H1 (cell line): Measurements from ENCODE around the gene CGRRF1. TPM values are rescaled to one million over a fixed set of nuclear protein-coding genes. Genes with fewer than 3 reads are reported as not detected.

Experiments used
- polyA plus RNA-seq, 7 experiments: library from polyadenylated mRNA; depleted of rRNA in 3 of 7; stranded (reverse) in 5 of 7; unstranded in 2 of 7; fragments of >200 nt in 5 of 7; fragments of 200-250 nt in 2 of 7; gene quantifications; 1 replicate in 5 of 7; 2 replicates in 1 of 7; 4 replicates in 1 of 7; pipeline versions ENCODE4 v1.2.1 to v1.2.3, GENCODE V29; 2011 to 2013; ENCODE audit warnings: missing spikeins in 2 of 7, mixed read lengths in 2 of 7
- total RNA-seq: library from RNA; stranded (reverse); fragmentation: NEBNext Ultra II Directional; extraction: Animal tissue kit (Norgen Biotek cat#: 25700); gene quantifications from 2 replicates; pipeline ENCODE4 v1.2.1, GENCODE V29; 2021

The CGRRF1 gene
- total and polyA plus RNA-seq, 2 of the 8 experiments (the other 6 are each of a cell fraction or from before 2014, with no cell fraction given), result 7.4 to 20.2 TPM

Other genes starting within 250 kb of the CGRRF1 start
- gene CDKN3, start 112.9 kb upstream of the CGRRF1 start, total RNA-seq, result 41.5 and 48.3 TPM in 2 replicates
- gene CDKN3, start 112.9 kb upstream of the CGRRF1 start, polyA plus RNA-seq (2011; rRNA removed), result 25.4 and 43.5 TPM in 2 replicates
- gene CNIH1, start 68.5 kb upstream of the CGRRF1 start, total RNA-seq, result 118 and 119 TPM in 2 replicates
- 234 and 333 TPM in 2 replicates for gene CNIH1, start 68.5 kb upstream of the CGRRF1 start, polyA plus RNA-seq (2011; rRNA removed)
- gene GMFB, start 20.9 kb upstream of the CGRRF1 start, total RNA-seq, result 75.9 and 77.3 TPM in 2 replicates
- gene GMFB, start 20.9 kb upstream of the CGRRF1 start, polyA plus RNA-seq (2011; rRNA removed), result 9.9 and 17.9 TPM in 2 replicates
- gene SAMD4A, start 57.2 kb downstream of the CGRRF1 start, total RNA-seq, result 11.5 and 12.3 TPM in 2 replicates
- gene SAMD4A, start 57.2 kb downstream of the CGRRF1 start, polyA plus RNA-seq (2011; rRNA removed), result 2.4 and 3.8 TPM in 2 replicates